CD4-positive, alpha-beta T cell (primary cell): ENCODE measurements around the gene ASIC4. TPM values are rescaled to one million over a fixed set of nuclear protein-coding genes. Genes with fewer than 3 reads are reported as not detected.

ENCODE experiments used
- ATAC-seq: fragments of 200-7000 bp; cut with Tn5 transposase; one replicate; pipeline ENCODE4 v1.10.0; 2022; ENCODE audit warnings: mild to moderate bottlenecking; ENCODE audit not compliant: poor library complexity
- CTCF ChIA-PET: fragments of 350-600 bp; sonication (Branson Sonifier 250); formaldehyde crosslinking; loops from one replicate; lab custom pipeline; 2021; ENCODE audit warnings: antibody characterized with exemption, inconsistent platforms; lab: Charles Lee
- POLR2A ChIA-PET: fragments of 350-600 bp; sonication (Branson Sonifier 250); formaldehyde crosslinking; loops from one replicate; lab custom pipeline; 2021; ENCODE audit warnings: antibody characterized with exemption, inconsistent platforms; lab: Charles Lee
- DNase-seq, 14 experiments: peaks; one replicate each; pipeline ENCODE4 v3.0.0-alpha.2; 2013 to 2020; ENCODE audit warnings: mixed read lengths in 2 of 14
- H3K27ac ChIP-seq, 2 donors: one replicate each; pipeline versions ENCODE4 v1.5.1 to v1.7.0; 2013; ENCODE audit warnings: low read length in 2 of 2, low read depth in 1 of 2, mild to moderate bottlenecking in 1 of 2
- H3K27me3 ChIP-seq, 2 experiments: 1 replicate in 1 of 2; 2 replicates in 1 of 2; pipeline versions ENCODE4 v1.6.1 to v1.7.0; 2013; ENCODE audit warnings: low read length in 2 of 2, control low read depth in 1 of 2, mild to moderate bottlenecking in 1 of 2, moderate library complexity in 1 of 2; ENCODE audit not compliant: insufficient read depth in 2 of 2, control insufficient read depth in 1 of 2
- H3K36me3 ChIP-seq: one replicate; pipeline ENCODE4 v1.6.1; 2013; ENCODE audit warnings: low read length, control low read depth; ENCODE audit not compliant: insufficient read depth
- H3K4me1 ChIP-seq: one replicate; pipeline ENCODE4 v1.6.1; 2013; ENCODE audit warnings: low read length, control low read depth; ENCODE audit not compliant: insufficient read depth
- H3K4me3 ChIP-seq: one replicate; pipeline ENCODE4 v1.5.1; 2013; ENCODE audit warnings: mild to moderate bottlenecking, low read length, moderate library complexity
- H3K9me3 ChIP-seq, 2 experiments: 1 replicate in 1 of 2; 2 replicates in 1 of 2; pipeline versions ENCODE4 v1.6.1 to v1.7.0; 2013; ENCODE audit warnings: low read length in 2 of 2, mild to moderate bottlenecking in 2 of 2, control low read depth in 1 of 2, moderate library complexity in 1 of 2; ENCODE audit not compliant: control insufficient read depth in 1 of 2, insufficient read depth in 1 of 2
- H3K27ac Mint-ChIP-seq: one replicate; pipeline ENCODE4 v1.8.0; 2020; ENCODE audit warnings: mixed read lengths
- H3K27me3 Mint-ChIP-seq: one replicate; pipeline ENCODE4 v1.8.0; 2021; ENCODE audit warnings: mixed read lengths
- H3K36me3 Mint-ChIP-seq: one replicate; pipeline ENCODE4 v1.8.0; 2021; ENCODE audit warnings: low read depth, mixed read lengths
- H3K4me1 Mint-ChIP-seq: one replicate; pipeline ENCODE4 v1.8.0; 2021; ENCODE audit warnings: low read depth, mixed read lengths
- H3K4me3 Mint-ChIP-seq: one replicate; pipeline ENCODE4 v1.8.0; 2020; ENCODE audit warnings: mild to moderate bottlenecking, mixed read lengths
- H3K9me3 Mint-ChIP-seq: one replicate; pipeline ENCODE4 v1.8.0; 2020; ENCODE audit warnings: mixed read lengths
- CTCF ChIP-seq: fragments of 200-600 bp; IDR thresholded peaks from one replicate; pipeline ENCODE4 v1.8.0; 2022; ENCODE audit warnings: antibody characterized with exemption, mild to moderate bottlenecking
- intact Hi-C, 2 experiments: fragments of 100-400 bp; cut with DNase I in 1 of 2; cut with micrococcal nuclease in 1 of 2; formaldehyde crosslinking; loops; one replicate each; pipeline versions ENCODE4 v1.15.1 to v1.9.0; 2023 to 2025; cut with DNase I, micrococcal nuclease
- total RNA-seq, 174 experiments: library from RNA in 2 of 174; stranded (reverse) in 2 of 174; gene quantifications; one replicate each; pipeline ENCODE4 v1.2.3 and lab custom pipeline; 2021 to 2026

ASIC4 gene
- total RNA-seq, 2 experiments from 2014 or later, result 0.08 to 0.17 TPM

DNA sequence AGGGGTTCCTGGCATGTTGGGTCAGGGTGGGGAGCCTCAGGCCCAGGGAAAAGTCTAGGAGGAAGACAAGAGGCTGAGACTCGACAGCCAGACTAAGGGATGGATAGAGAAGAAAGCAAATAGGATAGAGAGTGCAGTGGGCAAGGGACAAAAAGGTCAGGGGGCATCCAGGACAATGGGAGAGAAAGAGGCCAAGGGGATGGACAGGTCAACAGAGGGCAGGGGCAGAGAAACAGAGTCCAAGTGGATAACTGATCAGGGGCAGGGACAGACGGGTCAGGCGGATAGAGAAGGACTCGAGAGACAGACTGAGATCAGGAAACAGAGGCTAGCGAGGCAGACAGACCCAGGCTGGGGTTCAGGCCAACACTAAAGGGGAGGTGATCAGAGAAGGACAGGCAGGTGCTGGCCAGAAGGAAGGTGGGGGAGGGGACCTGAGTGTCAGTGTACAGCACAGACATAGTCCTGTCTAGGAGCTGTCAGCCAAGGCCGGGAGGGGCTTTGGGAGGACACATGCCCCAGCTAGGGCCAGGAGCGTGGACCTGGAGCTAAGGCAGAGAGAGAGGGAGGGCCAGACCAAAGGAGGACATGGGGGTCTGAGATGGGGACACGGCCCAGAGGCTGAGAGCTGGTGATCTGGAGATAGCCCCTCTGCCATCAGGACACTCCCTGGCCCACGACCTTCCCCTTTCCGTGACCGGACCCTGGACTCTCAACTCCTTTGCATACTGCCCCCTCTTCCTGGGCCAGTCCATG, 12.2 kb downstream of the ASIC4 start:
- ATAC-seq, result no peak
- Histone ChIP-seq H3K9me3 (peaks cover 0 to 1% of the 10 kb centered on the region in 2 experiments), H3K27me3 (peaks cover 67 to 81% of the 10 kb centered on the region in 2 experiments), H3K4me3 (no peak overlapping the region), H3K4me1 (peaks cover 19% of the 10 kb centered on the region), H3K27ac (no peak overlapping the region), H3K36me3 (no peaks in the 10 kb centered on the region)
- intact Hi-C loops, result no loop called here
- ChIA-PET CTCF (interaction anchor here (0.9 to 1.8 kb wide), 2 partner anchors 123 to 124 kb away, joined by 3 to 4 read pairs; no protein-coding TSS in a partner anchor), POLR2A (no interaction called here)
- Mint-ChIP-seq H3K4me3 (no peak overlapping the region), H3K9me3 (no peaks in the 10 kb centered on the region), H3K27me3 (peaks cover 92% of the 10 kb centered on the region), H3K36me3 (no peaks in the 10 kb centered on the region), H3K4me1 (peaks cover 14% of the 10 kb centered on the region), H3K27ac (no peak overlapping the region)
- TF ChIP-seq CTCF, result no peak
- DNase-seq, result no peak

DNA sequence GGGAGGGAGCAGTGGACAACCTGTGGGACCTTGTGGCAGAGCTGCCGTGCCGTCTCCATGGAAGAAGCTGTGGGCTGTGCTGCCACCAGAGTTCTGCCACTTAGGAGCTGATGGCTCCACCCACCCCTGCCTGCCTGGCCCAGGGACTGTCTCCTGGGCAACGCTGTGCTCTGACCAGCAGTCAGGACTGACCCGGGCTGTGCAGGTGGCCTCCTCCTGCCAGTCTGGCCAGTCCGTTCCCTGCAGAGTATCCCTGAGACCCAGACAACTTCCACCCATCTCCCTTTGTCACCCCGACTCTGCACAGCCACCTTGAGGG, 12.8 kb downstream of the ASIC4 start:
- POLR2A ChIA-PET, result no interaction called here
- CTCF ChIA-PET, result interaction anchor here (1.8 kb wide), 1 partner anchor 125 kb away, joined by 4 read pairs; no protein-coding TSS in a partner anchor
- intact Hi-C loops, result no loop called here
- no peak for DNase-seq
- Mint-ChIP-seq H3K9me3 (no peaks in the 10 kb centered on the region), H3K4me1 (peaks cover 9% of the 10 kb centered on the region), H3K4me3 (no peak overlapping the region), H3K27ac (no peak overlapping the region), H3K27me3 (peaks cover 90% of the 10 kb centered on the region), H3K36me3 (no peaks in the 10 kb centered on the region)
- H3K4me1 ChIP-seq, result peaks cover 18% of the 10 kb centered on the region
- H3K27me3 ChIP-seq, result peaks cover 61 to 75% of the 10 kb centered on the region in 2 experiments
- H3K27ac ChIP-seq, result no peak overlapping the region
- no peaks in the 10 kb centered on the region for H3K36me3 ChIP-seq
- H3K4me3 ChIP-seq, result no peak overlapping the region
- ATAC-seq, result no peak
- no peaks in the 10 kb centered on the region for H3K9me3 ChIP-seq
- no peak for TF ChIP-seq CTCF

DNA sequence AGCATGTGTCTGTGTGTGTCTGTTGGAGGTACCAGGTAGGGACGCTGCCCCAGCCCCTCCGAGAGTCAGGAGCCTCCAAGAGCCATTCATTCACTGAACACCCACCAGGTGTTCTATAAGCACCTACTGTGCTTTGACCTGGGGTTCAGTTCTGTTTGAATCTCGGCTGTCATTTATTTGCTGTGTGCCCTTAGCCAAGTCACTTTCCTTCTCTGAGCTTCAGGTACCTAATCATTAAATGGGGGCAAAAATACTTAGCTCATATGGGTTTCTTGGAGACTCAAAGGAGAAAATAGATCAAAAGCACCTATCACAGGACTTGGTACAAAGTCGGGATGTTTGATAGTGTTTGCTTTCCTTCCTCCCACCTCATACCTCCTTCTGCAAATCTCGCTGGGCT, 13.2 kb downstream of the ASIC4 start:
- ChIA-PET CTCF (interaction anchor here (1.8 to 3.2 kb wide), 2 partner anchors 18 to 125 kb away, joined by 4 to 31 read pairs; no protein-coding TSS in a partner anchor), POLR2A (interaction anchor here (0.7 kb wide), 1 partner anchor 125 kb away, joined by 3 read pairs; no protein-coding TSS in a partner anchor)
- no peak for TF ChIP-seq CTCF
- intact Hi-C loops, result no loop called here
- H3K9me3 Mint-ChIP-seq, result no peaks in the 10 kb centered on the region
- H3K27ac ChIP-seq, result no peak overlapping the region
- H3K4me1 ChIP-seq, result peaks cover 15% of the 10 kb centered on the region
- H3K4me3 ChIP-seq, result no peak overlapping the region
- no peak overlapping the region for H3K27ac Mint-ChIP-seq
- peaks cover 89% of the 10 kb centered on the region for H3K27me3 Mint-ChIP-seq
- H3K27me3 ChIP-seq, result peaks cover 60 to 73% of the 10 kb centered on the region in 2 experiments
- H3K36me3 ChIP-seq, result no peaks in the 10 kb centered on the region
- no peak overlapping the region for H3K4me3 Mint-ChIP-seq
- ATAC-seq, result no peak
- no peak for DNase-seq
- peaks cover 7% of the 10 kb centered on the region for H3K4me1 Mint-ChIP-seq
- no peaks in the 10 kb centered on the region for H3K36me3 Mint-ChIP-seq
- peaks cover 0 to 3% of the 10 kb centered on the region in 2 experiments for H3K9me3 ChIP-seq
